Left lobe of liver (tissue), 2 donors: Measurements from ENCODE around the gene CREBZF. TPM values are rescaled to one million over a fixed set of nuclear protein-coding genes. Genes with fewer than 3 reads are reported as not detected.
"Not testable (repeated sequence)": the region's sequence is repeated elsewhere in the genome, so short reads cannot be mapped to it uniquely, and the experiment has no call there.

Experiments used
- ATAC-seq: fragments of 200-7000 bp; cut with Tn5 transposase; one replicate; pipeline ENCODE4 v1.9.1; 2020; ENCODE audit warnings: mild to moderate bottlenecking, moderate library complexity
- DNase-seq: peaks from one replicate; pipeline ENCODE4 v3.0.0-alpha.2; 2020; ENCODE audit warnings: low spot score
- total RNA-seq: library from RNA; stranded (reverse); gene quantifications from one replicate; pipeline ENCODE4 v1.2.1, GENCODE V29; 2021
- donor health status: DM: no; HTN: no; CAD: no; lungs with moderate emphysema.
- donor health status: DM: no; HTN: yes; CAD: no.

Gene CREBZF
- total RNA-seq, 1 donor from 2014 or later: 18.8 TPM

DNA sequence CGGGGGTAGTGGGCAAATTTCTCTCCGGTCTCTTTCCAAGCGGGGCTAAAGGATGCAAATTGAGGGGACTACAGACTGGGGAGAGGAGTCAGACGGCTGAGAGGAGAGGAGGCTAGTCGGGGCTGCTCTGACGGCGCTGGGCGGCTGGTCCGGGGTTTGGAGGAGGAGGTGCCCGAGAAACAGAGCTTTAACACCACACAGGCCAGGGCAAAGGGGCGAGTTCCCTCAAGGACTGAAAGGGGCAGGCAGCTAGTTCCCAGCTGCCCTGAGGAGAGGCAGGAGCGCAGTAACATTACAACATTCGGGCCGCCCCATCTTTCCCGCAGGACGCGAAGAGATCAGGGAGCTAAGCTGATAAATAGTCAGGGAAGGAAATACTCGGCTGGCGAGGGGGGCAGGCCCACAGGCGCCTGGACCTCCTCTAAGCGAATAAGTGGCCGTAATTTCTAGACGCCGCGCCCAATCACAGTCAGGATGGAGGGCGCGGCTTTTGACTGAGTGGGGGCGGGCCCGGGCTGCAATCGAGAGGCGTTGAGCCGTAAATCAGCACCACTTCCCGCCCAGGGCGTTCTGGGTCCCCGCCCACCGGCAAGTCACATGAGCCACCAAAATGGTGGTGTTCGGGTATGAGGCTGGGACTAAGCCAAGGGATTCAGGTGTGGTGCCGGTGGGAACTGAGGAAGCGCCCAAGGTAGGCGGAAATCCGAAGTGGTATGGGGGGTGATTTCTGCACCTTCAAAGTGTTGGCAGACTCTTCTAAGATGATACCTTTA is 36.7 kb downstream of the CREBZF start, which contains the start of gene TMEM126B:
TMEM126B (plus strand) TSS at position 596 of the 773 bp plus-strand sequence; CDS start at position 611, 15 bp downstream.
- ATAC-seq (peak; percentile 96), DNase-seq (peak; percentile 98)

DNA sequence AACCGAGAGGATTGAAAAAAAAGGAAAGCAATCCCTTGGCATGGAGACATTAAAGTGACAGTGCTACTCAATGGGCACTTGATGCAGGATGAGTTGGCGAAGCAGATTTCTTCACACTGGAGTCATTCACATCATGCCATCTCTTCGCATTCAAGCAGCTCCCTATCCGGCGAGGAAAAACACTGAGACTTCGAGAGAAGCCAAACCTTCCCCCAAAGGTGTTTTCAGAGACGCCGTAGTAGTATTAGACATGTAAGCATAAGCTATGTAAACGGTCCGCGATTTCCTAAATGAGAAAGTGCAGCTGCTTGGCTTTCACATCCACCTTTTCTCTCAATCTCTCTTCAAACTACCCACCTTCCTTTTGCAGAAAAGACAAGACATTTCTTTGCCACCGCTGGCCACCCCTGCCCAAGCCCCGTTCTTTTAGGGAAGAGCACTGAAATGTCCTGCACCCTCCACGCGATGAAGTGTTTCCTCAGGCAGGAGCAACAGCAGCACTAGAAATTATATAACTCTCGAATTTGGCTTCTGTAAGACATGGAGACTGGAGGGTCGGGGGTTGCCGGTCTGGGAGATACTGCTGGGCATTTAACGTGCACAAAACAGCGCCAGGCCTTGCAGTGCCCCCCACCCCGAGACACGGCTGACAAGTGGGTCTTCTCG is 37.5 kb downstream of the CREBZF start, which contains the start of gene DLG2:
DLG2 (minus strand) TSS at position 13 of the 666 bp plus-strand sequence.
- ATAC-seq: peak; percentile 53
- DNase-seq: peak; percentile 47

DNA sequence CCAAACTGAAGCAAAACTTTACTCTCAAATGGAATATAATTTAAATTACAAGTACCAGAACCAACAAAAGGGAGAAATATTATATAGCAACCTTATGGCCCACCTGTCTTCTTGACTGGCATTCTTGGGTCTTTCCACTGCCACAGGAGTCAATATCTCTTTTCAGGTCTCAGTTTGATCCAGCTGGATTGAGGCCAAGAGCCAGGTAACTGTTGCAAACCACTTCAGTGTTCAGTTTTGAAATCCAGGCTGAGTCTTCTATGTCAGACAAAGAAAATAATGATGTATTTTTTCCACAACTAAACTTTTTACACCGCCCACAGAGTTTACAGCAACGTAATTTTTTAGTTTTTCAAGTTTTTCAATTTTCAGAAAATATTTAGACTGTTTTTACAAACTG is 38.4 kb downstream of the CREBZF start:
- ATAC-seq: no peak
- DNase-seq: peak; percentile 70

DNA sequence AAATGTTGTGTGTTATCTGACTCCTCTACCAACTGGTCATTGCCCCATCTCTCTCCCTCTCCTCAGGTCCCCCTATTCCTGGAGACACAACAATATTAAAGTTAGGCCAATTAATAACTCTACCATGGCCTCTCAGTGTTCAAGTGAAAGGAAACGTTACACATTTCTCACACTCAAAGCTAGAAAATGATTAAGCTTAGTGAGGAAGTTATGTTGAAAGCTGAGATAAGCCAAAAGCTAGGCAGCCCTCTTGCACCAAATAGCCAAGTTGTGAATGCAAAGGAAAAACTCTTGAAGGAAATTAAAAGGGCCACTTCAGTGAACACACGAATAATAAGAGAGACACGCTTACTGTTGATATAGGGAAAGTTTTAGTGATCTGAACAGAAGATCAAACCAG is 44.7 kb downstream of the CREBZF start:
- no peak for ATAC-seq
- DNase-seq: no peak

DNA sequence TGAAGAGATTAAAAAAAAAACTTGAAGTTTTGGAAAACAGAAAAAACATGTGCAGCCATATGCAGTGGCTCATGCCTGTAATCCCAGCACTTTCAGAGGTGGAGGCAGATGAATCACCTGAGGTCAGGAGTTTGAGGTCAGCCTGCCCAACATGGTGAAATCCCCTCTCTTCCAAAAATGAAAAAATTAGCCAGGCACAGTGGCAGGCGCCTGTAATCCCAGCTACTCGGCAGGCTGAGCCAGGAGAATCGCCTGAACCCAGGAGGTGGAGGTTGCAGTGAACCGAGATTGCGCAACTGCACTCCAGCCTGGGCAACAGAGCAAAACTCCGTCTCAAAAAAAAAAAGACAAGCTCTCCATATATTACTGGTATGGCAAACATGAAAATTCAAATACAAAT is 45.4 kb downstream of the CREBZF start:
- DNase-seq (peak; percentile 69), ATAC-seq (peak; percentile 67)

- DNase-seq, ATAC-seq: not testable (repeated sequence)
Observed at GRCh38 chr11:85611643-85612042, 53.3 kb downstream of the CREBZF start.

Other genes starting within 250 kb of the CREBZF start
- gene DLG2, start 37.8 kb downstream of the CREBZF start, total RNA-seq: 4.7 TPM
- gene TMEM126B, start 36.5 kb downstream of the CREBZF start, total RNA-seq: 14.7 TPM
- 14.3 TPM for gene TMEM126A, start 17.2 kb downstream of the CREBZF start, total RNA-seq
- gene CCDC89, start 21.1 kb upstream of the CREBZF start, total RNA-seq: 0.28 TPM
- gene SYTL2, start 146.0 kb upstream of the CREBZF start, total RNA-seq: 4.8 TPM
- gene CCDC83, start 190.3 kb upstream of the CREBZF start, total RNA-seq: not detected